ENCODE data around the gene KCNMA1. TPM values are rescaled to one million over a fixed set of nuclear protein-coding genes. Genes with fewer than 3 reads are reported as not detected.

KCNMA1 gene
- total RNA-seq, 1 experiment from 2014 or later: 31.3 TPM

DNA sequence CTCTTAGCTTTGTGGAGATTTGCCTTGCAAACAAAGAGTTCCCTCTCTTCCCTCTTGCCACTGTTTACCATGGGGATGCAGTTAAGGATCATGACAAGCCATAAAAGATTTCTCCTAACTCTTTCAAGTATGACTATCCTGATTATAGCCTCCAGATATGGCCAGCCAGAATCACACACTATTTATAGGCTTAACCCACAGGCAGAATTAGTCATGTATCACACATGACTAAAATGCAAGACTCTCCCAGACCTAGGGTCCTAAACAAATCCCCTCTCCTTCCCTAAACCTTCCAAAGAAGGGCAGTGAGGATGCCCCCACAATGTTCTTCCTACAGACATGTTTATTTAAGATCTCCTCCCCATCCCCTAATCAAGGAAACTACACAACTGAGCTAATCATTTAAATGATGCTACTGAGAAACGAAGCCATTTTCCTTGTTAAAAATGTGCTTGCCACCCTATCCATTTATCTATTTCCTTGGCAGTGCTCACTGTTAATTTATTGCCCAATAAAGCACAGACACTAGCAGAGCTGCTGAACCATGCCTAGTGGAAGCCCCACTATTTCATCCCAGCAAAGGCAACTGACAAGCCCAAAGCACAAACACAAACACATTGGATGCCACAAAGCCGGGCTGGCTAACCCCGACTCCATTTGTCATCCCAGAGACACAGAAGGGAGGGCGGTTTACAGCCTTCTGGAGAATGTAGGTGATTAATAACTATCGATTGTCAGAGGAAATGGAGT is 363.4 kb downstream of the KCNMA1 start:
- Histone ChIP-seq H3K9me3 (ENCODE audit: low read length) (no peaks in the 10 kb centered on the region), H3K9ac (ENCODE audit: low read length) (no peak overlapping the region), H3K79me2 (ENCODE audit: low read length) (no peaks in the 10 kb centered on the region), H3K27ac (ENCODE audit: low read length) (no peak overlapping the region), H3K36me3 (ENCODE audit: insufficient read depth, low read length) (no peaks in the 10 kb centered on the region), H4K20me1 (ENCODE audit: insufficient read depth, low read depth, low read length) (peaks cover 10% of the 10 kb centered on the region; the same call in 1 of the 2 replicates), H3K4me2 (ENCODE audit: low read depth, low read length, poor library complexity, severe bottlenecking) (no peak overlapping the region), H3K9me2 (replicated peaks; ENCODE audit: insufficient read depth, low read length) (no peaks in the 10 kb centered on the region), H3K4me1 (ENCODE audit: low read length) (no peaks in the 10 kb centered on the region), H3K4me3 (ENCODE audit: low read length) (no peak overlapping the region), H3K27me3 (ENCODE audit: low read length) (no peaks in the 10 kb centered on the region), H2AFZ (ENCODE audit: low read length) (no peak overlapping the region)
- DNase-seq: no peak

- H3K27me3 ChIP-seq (ENCODE audit: low read length): no peaks in the 10 kb centered on the region
- H3K9me3 ChIP-seq (ENCODE audit: low read length): no peaks in the 10 kb centered on the region
- H3K4me2 ChIP-seq (ENCODE audit: low read depth, low read length, poor library complexity, severe bottlenecking): no peak overlapping the region
- H2AFZ ChIP-seq (ENCODE audit: low read length): no peak overlapping the region
- H3K4me3 ChIP-seq (ENCODE audit: low read length): no peak overlapping the region
- no peak for DNase-seq
- H3K9ac ChIP-seq (ENCODE audit: low read length): no peak overlapping the region
- no peaks in the 10 kb centered on the region for H3K9me2 ChIP-seq (replicated peaks; ENCODE audit: insufficient read depth, low read length)
- no peak overlapping the region for H3K27ac ChIP-seq (ENCODE audit: low read length)
- H4K20me1 ChIP-seq (ENCODE audit: insufficient read depth, low read depth, low read length): peaks cover 5% of the 10 kb centered on the region; the same call in 1 of the 2 replicates
- no peaks in the 10 kb centered on the region for H3K79me2 ChIP-seq (ENCODE audit: low read length)
- no peaks in the 10 kb centered on the region for H3K36me3 ChIP-seq (ENCODE audit: insufficient read depth, low read length)
- no peaks in the 10 kb centered on the region for H3K4me1 ChIP-seq (ENCODE audit: low read length)
Measured at GRCh38 chr10:77269163-77269562, 368.4 kb downstream of the KCNMA1 start.

DNA sequence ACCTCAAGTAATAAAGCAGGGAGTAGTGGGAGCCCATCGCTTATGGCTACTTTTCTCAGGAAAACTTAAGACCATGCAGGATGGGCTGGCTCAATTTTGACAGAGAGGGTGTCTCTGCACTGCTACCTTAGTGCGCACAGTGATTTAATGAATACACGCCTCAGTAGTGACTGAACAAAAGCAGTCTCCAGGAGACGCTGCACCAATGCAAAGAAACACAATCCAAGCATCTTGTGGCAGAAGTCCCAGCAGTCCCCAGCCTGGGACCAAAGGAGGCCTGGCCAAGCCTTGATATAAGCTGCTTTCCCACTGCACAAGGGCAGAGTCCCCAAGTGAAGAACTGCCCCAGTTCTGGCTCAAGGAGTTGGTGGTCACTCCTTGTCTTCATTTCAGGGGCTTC is 368.9 kb downstream of the KCNMA1 start:
- no peak overlapping the region for H2AFZ ChIP-seq (ENCODE audit: low read length)
- no peak overlapping the region for H3K27ac ChIP-seq (ENCODE audit: low read length)
- no peaks in the 10 kb centered on the region for H3K9me2 ChIP-seq (replicated peaks; ENCODE audit: insufficient read depth, low read length)
- H3K36me3 ChIP-seq (ENCODE audit: insufficient read depth, low read length): no peaks in the 10 kb centered on the region
- no peaks in the 10 kb centered on the region for H3K9me3 ChIP-seq (ENCODE audit: low read length)
- no peaks in the 10 kb centered on the region for H3K27me3 ChIP-seq (ENCODE audit: low read length)
- peaks cover 5% of the 10 kb centered on the region; the same call in 1 of the 2 replicates for H4K20me1 ChIP-seq (ENCODE audit: insufficient read depth, low read depth, low read length)
- no peaks in the 10 kb centered on the region for H3K4me1 ChIP-seq (ENCODE audit: low read length)
- H3K4me3 ChIP-seq (ENCODE audit: low read length): no peak overlapping the region
- DNase-seq: no peak
- H3K9ac ChIP-seq (ENCODE audit: low read length): no peak overlapping the region
- no peaks in the 10 kb centered on the region for H3K79me2 ChIP-seq (ENCODE audit: low read length)
- H3K4me2 ChIP-seq (ENCODE audit: low read depth, low read length, poor library complexity, severe bottlenecking): no peak overlapping the region

- Histone ChIP-seq H2AFZ (ENCODE audit: low read length) (no peak overlapping the region), H3K36me3 (ENCODE audit: insufficient read depth, low read length) (no peaks in the 10 kb centered on the region), H4K20me1 (ENCODE audit: insufficient read depth, low read depth, low read length) (peaks cover 5% of the 10 kb centered on the region; the same call in 1 of the 2 replicates), H3K4me2 (ENCODE audit: low read depth, low read length, poor library complexity, severe bottlenecking) (no peak overlapping the region), H3K79me2 (ENCODE audit: low read length) (no peaks in the 10 kb centered on the region), H3K27ac (ENCODE audit: low read length) (no peak overlapping the region), H3K4me3 (ENCODE audit: low read length) (no peak overlapping the region), H3K9ac (ENCODE audit: low read length) (no peak overlapping the region), H3K27me3 (ENCODE audit: low read length) (no peaks in the 10 kb centered on the region), H3K9me2 (replicated peaks; ENCODE audit: insufficient read depth, low read length) (no peaks in the 10 kb centered on the region), H3K9me3 (ENCODE audit: low read length) (no peaks in the 10 kb centered on the region), H3K4me1 (ENCODE audit: low read length) (no peaks in the 10 kb centered on the region)
- DNase-seq: no peak
Measured at GRCh38 chr10:77267703-77268675, 369.6 kb downstream of the KCNMA1 start.

DNA sequence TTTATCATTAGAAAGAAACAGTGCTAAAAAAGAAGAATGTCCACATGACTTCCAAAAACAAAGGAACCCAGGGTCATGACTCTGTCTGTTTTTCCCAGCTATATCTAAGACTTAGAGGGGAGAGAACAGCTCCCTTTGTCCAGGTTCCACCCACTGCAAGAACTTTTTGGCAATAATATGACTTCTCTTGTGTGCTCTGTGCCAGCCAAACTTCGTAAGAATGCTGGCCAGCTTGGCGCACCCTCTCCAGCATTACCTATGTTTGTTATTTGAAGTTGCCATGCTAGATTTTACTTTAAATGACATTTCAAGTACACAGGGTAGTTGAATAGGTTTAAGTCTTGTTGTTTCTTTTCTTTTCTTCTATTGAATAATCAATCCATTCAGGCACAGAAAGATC is 371.4 kb downstream of the KCNMA1 start:
- Histone ChIP-seq H3K9me2 (replicated peaks; ENCODE audit: insufficient read depth, low read length) (no peaks in the 10 kb centered on the region), H4K20me1 (ENCODE audit: insufficient read depth, low read depth, low read length) (peaks cover 5% of the 10 kb centered on the region; the same call in 1 of the 2 replicates), H3K27me3 (ENCODE audit: low read length) (no peaks in the 10 kb centered on the region), H3K4me3 (ENCODE audit: low read length) (no peak overlapping the region), H3K4me1 (ENCODE audit: low read length) (no peaks in the 10 kb centered on the region), H2AFZ (ENCODE audit: low read length) (no peak overlapping the region), H3K9ac (ENCODE audit: low read length) (no peak overlapping the region), H3K27ac (ENCODE audit: low read length) (no peak overlapping the region), H3K9me3 (ENCODE audit: low read length) (no peaks in the 10 kb centered on the region), H3K36me3 (ENCODE audit: insufficient read depth, low read length) (no peaks in the 10 kb centered on the region), H3K4me2 (ENCODE audit: low read depth, low read length, poor library complexity, severe bottlenecking) (no peak overlapping the region), H3K79me2 (ENCODE audit: low read length) (no peaks in the 10 kb centered on the region)
- DNase-seq: no peak

- Histone ChIP-seq H3K36me3 (ENCODE audit: insufficient read depth, low read length) (no peaks in the 10 kb centered on the region), H3K27me3 (ENCODE audit: low read length) (no peaks in the 10 kb centered on the region), H3K4me3 (ENCODE audit: low read length) (no peak overlapping the region), H3K79me2 (ENCODE audit: low read length) (no peaks in the 10 kb centered on the region), H3K9me2 (replicated peaks; ENCODE audit: insufficient read depth, low read length) (no peaks in the 10 kb centered on the region), H3K9ac (ENCODE audit: low read length) (no peak overlapping the region), H4K20me1 (ENCODE audit: insufficient read depth, low read depth, low read length) (peaks cover 2% of the 10 kb centered on the region; the same call in 1 of the 2 replicates), H2AFZ (ENCODE audit: low read length) (no peak overlapping the region), H3K27ac (ENCODE audit: low read length) (no peak overlapping the region), H3K9me3 (ENCODE audit: low read length) (no peaks in the 10 kb centered on the region), H3K4me2 (ENCODE audit: low read depth, low read length, poor library complexity, severe bottlenecking) (no peak overlapping the region), H3K4me1 (ENCODE audit: low read length) (no peaks in the 10 kb centered on the region)
- no peak for DNase-seq
Measured at GRCh38 chr10:77264527-77264926, 373.1 kb downstream of the KCNMA1 start.

DNA sequence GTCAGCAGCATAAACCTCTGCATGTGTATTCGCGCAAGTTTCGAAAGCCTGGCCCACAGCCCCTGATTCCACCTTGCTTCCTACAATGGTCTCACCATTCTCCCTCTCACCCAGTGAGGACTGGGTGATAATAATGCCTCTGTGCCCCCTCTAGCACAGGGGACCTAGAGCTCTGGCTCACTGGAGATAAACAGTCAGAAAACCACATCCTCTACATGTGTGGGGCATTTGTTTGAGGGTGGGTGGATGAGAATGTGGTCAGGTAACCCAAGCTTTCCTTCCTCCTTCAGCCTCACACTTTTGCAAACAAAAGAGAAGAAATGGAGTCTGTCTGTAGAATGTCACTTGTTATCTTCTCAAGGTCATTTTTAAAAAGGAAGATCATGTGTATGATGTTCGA is 373.5 kb downstream of the KCNMA1 start:
- Histone ChIP-seq H3K79me2 (ENCODE audit: low read length) (no peaks in the 10 kb centered on the region), H3K9me2 (replicated peaks; ENCODE audit: insufficient read depth, low read length) (no peaks in the 10 kb centered on the region), H3K36me3 (ENCODE audit: insufficient read depth, low read length) (no peaks in the 10 kb centered on the region), H3K9ac (ENCODE audit: low read length) (no peak overlapping the region), H3K27me3 (ENCODE audit: low read length) (no peaks in the 10 kb centered on the region), H3K4me3 (ENCODE audit: low read length) (no peak overlapping the region), H3K4me2 (ENCODE audit: low read depth, low read length, poor library complexity, severe bottlenecking) (no peak overlapping the region), H3K27ac (ENCODE audit: low read length) (no peak overlapping the region), H3K9me3 (ENCODE audit: low read length) (no peaks in the 10 kb centered on the region), H3K4me1 (ENCODE audit: low read length) (no peaks in the 10 kb centered on the region), H2AFZ (ENCODE audit: low read length) (no peak overlapping the region), H4K20me1 (ENCODE audit: insufficient read depth, low read depth, low read length) (peaks cover 2% of the 10 kb centered on the region; the same call in 1 of the 2 replicates)
- DNase-seq: no peak

- no peak overlapping the region for H2AFZ ChIP-seq (ENCODE audit: low read length)
- H3K36me3 ChIP-seq (ENCODE audit: insufficient read depth, low read length): no peaks in the 10 kb centered on the region
- no peaks in the 10 kb centered on the region for H3K9me3 ChIP-seq (ENCODE audit: low read length)
- no peak overlapping the region for H3K4me3 ChIP-seq (ENCODE audit: low read length)
- H4K20me1 ChIP-seq (ENCODE audit: insufficient read depth, low read depth, low read length): peaks cover 2% of the 10 kb centered on the region; the same call in 1 of the 2 replicates
- H3K9ac ChIP-seq (ENCODE audit: low read length): no peak overlapping the region
- no peak overlapping the region for H3K4me2 ChIP-seq (ENCODE audit: low read depth, low read length, poor library complexity, severe bottlenecking)
- DNase-seq: no peak
- H3K79me2 ChIP-seq (ENCODE audit: low read length): no peaks in the 10 kb centered on the region
- H3K9me2 ChIP-seq (replicated peaks; ENCODE audit: insufficient read depth, low read length): no peaks in the 10 kb centered on the region
- H3K4me1 ChIP-seq (ENCODE audit: low read length): no peaks in the 10 kb centered on the region
- no peaks in the 10 kb centered on the region for H3K27me3 ChIP-seq (ENCODE audit: low read length)
- H3K27ac ChIP-seq (ENCODE audit: low read length): no peak overlapping the region
Measured at GRCh38 chr10:77263700-77264099, 373.9 kb downstream of the KCNMA1 start.
